A673 (cell line): ENCODE results near the gene SLC7A6. TPM values are rescaled to one million over a fixed set of nuclear protein-coding genes. Genes with fewer than 3 reads are reported as not detected.

Source experiments
- BruUV-seq: library from RNA; stranded (reverse); fragments of 400-500 nt; replicated peaks from 2 replicates; lab custom pipeline; 2021; lab: Mats Ljungman, UMichigan
- CTCF ChIA-PET: fragments of 300-600 bp; sonication (Branson Sonifier 250); formaldehyde crosslinking; loops from one replicate; lab custom pipeline; 2022; ENCODE audit warnings: antibody characterized with exemption; lab: Charles Lee
- POLR2A ChIA-PET: fragments of 300-600 bp; sonication (Branson Sonifier 250); formaldehyde crosslinking; loops from one replicate; lab custom pipeline; 2022; ENCODE audit warnings: antibody characterized with exemption; ENCODE audit not compliant: low non-redundant PET; lab: Charles Lee
- DNase-seq: peaks from one replicate; pipeline ENCODE4 v3.0.0-alpha.2; 2015; ENCODE audit warnings: low spot score
- H3K27ac ChIP-seq: fragments of 200-600 bp; sonication (generic); 2 replicates; pipeline ENCODE4 v1.5.1; 2016; ENCODE audit warnings: mixed run types, low read depth, mild to moderate bottlenecking, mixed read lengths, antibody characterized with exemption, low read length; ENCODE audit not compliant: poor library complexity, severe bottlenecking
- H3K27me3 ChIP-seq: fragments of 200-600 bp; sonication (generic); replicated peaks from 2 replicates; pipeline ENCODE4 v1.6.1; 2017; ENCODE audit warnings: mixed run types, low read depth, mild to moderate bottlenecking, mixed read lengths, antibody characterized with exemption, low read length; ENCODE audit not compliant: insufficient read depth, poor library complexity
- H3K36me3 ChIP-seq: fragments of 200-600 bp; sonication (generic); 2 replicates; pipeline ENCODE4 v1.6.1; 2016; ENCODE audit warnings: mixed run types, mild to moderate bottlenecking, mixed read lengths, antibody characterized with exemption, low read length; ENCODE audit not compliant: insufficient read depth, poor library complexity, severe bottlenecking
- H3K4me1 ChIP-seq: fragments of 200-600 bp; sonication (generic); 2 replicates; pipeline ENCODE4 v1.6.1; 2017; ENCODE audit warnings: mixed run types, mild to moderate bottlenecking, mixed read lengths, antibody characterized with exemption, low read length; ENCODE audit not compliant: insufficient read depth, poor library complexity, severe bottlenecking
- H3K4me3 ChIP-seq: fragments of 200-600 bp; sonication (generic); 2 replicates; pipeline ENCODE4 v1.5.1; 2016; ENCODE audit warnings: low read depth, mixed run types, mild to moderate bottlenecking, mixed read lengths, low read length; ENCODE audit not compliant: poor library complexity, severe bottlenecking
- H3K9me3 ChIP-seq: fragments of 200-600 bp; sonication (generic); 2 replicates; pipeline ENCODE4 v1.6.1; 2016; ENCODE audit warnings: mixed run types, low read depth, mild to moderate bottlenecking, mixed read lengths, antibody characterized with exemption, low read length; ENCODE audit not compliant: poor library complexity, severe bottlenecking
- CTCF ChIP-seq: fragments of 300-800, 200-600 bp; sonication (generic); conservative IDR thresholded peaks from 2 replicates; pipeline ENCODE4 v1.5.1; 2017; ENCODE audit warnings: low read depth, mild to moderate bottlenecking, antibody characterized with exemption, low read length, moderate library complexity, mixed read lengths
- EZH2 ChIP-seq: fragments of 200-600 bp; sonication (generic); IDR thresholded peaks from 2 replicates; pipeline ENCODE4 v1.6.1; 2017; ENCODE audit warnings: borderline replicate concordance, low read depth, mild to moderate bottlenecking, mixed read lengths, antibody characterized with exemption, low read length; ENCODE audit not compliant: poor library complexity, severe bottlenecking
- intact Hi-C: fragments of 100-400 bp; cut with micrococcal nuclease; formaldehyde crosslinking; loops from one replicate; pipeline ENCODE4 v1.10.0; 2022; ENCODE audit not compliant: unreplicated experiment
- total RNA-seq: library from RNA; stranded (reverse); gene quantifications from 2 replicates; pipeline ENCODE4 v1.2.3, GENCODE V29; 2021

SLC7A6 gene
- total RNA-seq, 1 experiment from 2014 or later, result 58.7 TPM

GRCh38 chr16:68236137-68236825 lies 28.0 kb upstream of the SLC7A6 start:
- Histone ChIP-seq H3K36me3 (no peaks in the 10 kb centered on the region), H3K27me3 (no peaks in the 10 kb centered on the region), H3K4me3 (no peak overlapping the region), H3K4me1 (peaks cover 9% of the 10 kb centered on the region), H3K9me3 (no peaks in the 10 kb centered on the region), H3K27ac (peak overlapping the region; percentile 81)
- intact Hi-C loops, result no loop called here
- DNase-seq, result no peak
- CTCF ChIA-PET, result interaction anchor here (1.3 kb wide), 1 partner anchor 28 kb away, joined by 6 read pairs; the partner anchor contains the start of gene SLC7A6
- no TSS peak for BruUV-seq
- POLR2A ChIA-PET, result no interaction called here
- TF ChIP-seq EZH2, result no peak
- TF ChIP-seq CTCF, result no peak

DNA sequence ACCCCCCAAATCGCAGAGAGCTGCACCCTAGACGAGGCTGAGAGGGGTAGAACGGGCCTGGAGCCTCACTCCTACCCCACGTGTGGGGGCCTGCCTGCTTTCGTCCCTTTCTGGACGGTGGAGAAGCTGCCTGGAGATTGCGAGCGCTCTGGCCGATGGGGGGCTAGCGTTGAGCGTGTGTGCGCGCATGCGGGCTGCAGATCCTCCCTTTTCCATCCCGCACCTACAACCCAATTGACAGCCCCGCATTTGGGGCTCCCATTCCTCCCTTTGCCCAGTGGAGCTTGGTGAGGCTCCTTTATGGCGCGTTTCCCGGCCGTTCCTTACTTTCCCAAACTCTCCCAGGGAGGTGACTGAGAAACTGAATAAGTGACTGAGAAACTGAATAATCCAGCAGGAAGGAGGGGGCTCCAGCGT lies 27.5 kb upstream of the SLC7A6 start:
- POLR2A ChIA-PET, result no interaction called here
- intact Hi-C loops, result no loop called here
- Histone ChIP-seq H3K9me3 (no peaks in the 10 kb centered on the region), H3K36me3 (no peaks in the 10 kb centered on the region), H3K27me3 (no peaks in the 10 kb centered on the region), H3K4me1 (peaks cover 9% of the 10 kb centered on the region), H3K4me3 (peak overlapping the region; percentile 50), H3K27ac (peak overlapping the region; percentile 81)
- no peak for DNase-seq
- no peak for TF ChIP-seq EZH2
- TF ChIP-seq CTCF, result no peak
- CTCF ChIA-PET, result interaction anchor here (1.3 kb wide), 1 partner anchor 27 kb away, joined by 6 read pairs; the partner anchor contains the start of gene SLC7A6
- BruUV-seq, result no TSS peak

- peak; percentile 99 for DNase-seq
- no TSS peak for BruUV-seq
- Histone ChIP-seq H3K4me1 (peaks cover 9% of the 10 kb centered on the region), H3K27ac (peak overlapping the region; percentile 84), H3K36me3 (no peaks in the 10 kb centered on the region), H3K4me3 (peak overlapping the region; percentile 50), H3K27me3 (no peaks in the 10 kb centered on the region), H3K9me3 (no peaks in the 10 kb centered on the region)
- CTCF ChIA-PET, result interaction anchor here (1.3 kb wide), 1 partner anchor 27 kb away, joined by 6 read pairs; the partner anchor contains the start of gene SLC7A6
- TF ChIP-seq CTCF, result no peak
- no peak for TF ChIP-seq EZH2
- intact Hi-C loops, result no loop called here
- POLR2A ChIA-PET, result no interaction called here
Measured at GRCh38 chr16:68237243-68238028, 26.9 kb upstream of the SLC7A6 start.
